Kidney glomerular epithelial cell (primary cell): ENCODE measurements around the gene PAH.

Source experiments
- DNase-seq: peaks from one replicate; lab custom pipeline; 2025; lab: John Stamatoyannopoulos, UW

PAH gene

GRCh38 chr12:102950107-102950949, 33.3 kb upstream of the PAH start:
- DNase-seq: no peak

DNA sequence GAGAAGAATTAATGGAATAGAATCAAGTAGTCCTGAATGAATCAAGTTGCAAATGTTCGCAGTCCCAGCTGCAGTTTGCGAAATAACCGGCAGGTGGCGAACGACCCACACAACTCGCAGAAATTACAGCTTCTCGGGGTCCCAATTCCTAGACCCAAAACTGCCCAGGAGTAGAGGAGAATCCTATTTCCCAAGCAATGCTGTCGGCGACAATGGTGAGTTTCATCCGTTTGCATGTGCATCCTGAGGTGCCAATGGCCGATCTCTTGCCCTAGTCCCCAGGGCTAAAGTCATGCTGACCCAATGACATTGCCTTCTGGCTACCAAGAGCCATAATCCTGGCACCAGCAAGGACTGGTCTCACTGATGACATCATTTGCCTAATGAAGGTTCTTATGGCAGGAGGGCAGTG, 31.9 kb upstream of the PAH start:
- DNase-seq: no peak

- no peak for DNase-seq
These were observed 29.0 kb upstream of the PAH start for GRCh38 chr12:102946042-102946441.

DNA sequence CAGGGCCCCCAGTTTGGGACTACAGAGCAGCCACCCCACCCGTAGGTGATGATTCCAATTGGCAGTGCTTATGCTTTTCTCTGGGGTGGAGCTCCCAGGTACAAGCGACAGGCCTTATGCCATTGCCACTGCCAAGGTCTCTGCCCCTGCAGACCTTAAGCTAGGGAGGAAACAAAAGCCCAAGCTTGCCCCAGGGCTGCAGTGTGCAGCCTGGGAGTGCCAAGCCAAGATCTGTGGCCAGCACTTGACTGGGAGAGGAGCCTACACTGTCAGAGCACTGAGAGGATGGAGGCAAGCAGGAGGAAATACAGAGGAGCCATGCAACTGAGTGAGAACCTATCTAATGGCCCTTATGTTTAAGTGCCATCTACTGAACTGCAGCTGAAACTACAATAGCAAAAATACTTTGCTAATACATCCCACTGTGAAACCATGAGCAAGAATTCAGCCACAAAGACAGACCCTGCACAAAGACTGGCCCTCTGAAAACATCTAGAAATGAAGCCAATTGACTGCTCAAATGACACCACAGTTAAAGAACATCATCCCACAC, 22.7 kb upstream of the PAH start:
- DNase-seq: no peak

GRCh38 chr12:102939059-102939458, 22.0 kb upstream of the PAH start:
- DNase-seq: no peak

GRCh38 chr12:102933168-102933567, 16.1 kb upstream of the PAH start:
- DNase-seq: no peak

- no peak for DNase-seq
These were observed 10.2 kb upstream of the PAH start for GRCh38 chr12:102927220-102927619.

- DNase-seq: no peak
These were observed 4.2 kb upstream of the PAH start for GRCh38 chr12:102921240-102921639.

DNA sequence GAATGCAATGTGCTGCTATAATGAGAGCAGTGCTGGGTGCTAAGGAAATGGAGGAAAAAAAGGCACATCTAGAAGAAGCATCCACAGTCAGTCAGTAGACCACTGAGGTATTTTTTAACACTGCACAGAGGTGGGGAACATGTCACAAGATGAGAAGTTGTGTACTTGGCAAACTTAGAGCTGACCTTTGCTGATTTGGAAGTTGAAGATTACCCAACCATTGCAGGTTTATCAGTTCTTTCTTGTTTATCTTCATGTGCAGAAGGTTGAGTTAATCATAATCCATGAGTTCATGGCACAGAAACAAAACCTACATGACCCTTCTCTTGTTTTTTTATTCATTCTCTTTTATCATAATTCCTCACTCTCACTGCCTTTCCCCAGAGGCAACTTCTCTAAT, 3.2 kb upstream of the PAH start:
- no peak for DNase-seq

DNA sequence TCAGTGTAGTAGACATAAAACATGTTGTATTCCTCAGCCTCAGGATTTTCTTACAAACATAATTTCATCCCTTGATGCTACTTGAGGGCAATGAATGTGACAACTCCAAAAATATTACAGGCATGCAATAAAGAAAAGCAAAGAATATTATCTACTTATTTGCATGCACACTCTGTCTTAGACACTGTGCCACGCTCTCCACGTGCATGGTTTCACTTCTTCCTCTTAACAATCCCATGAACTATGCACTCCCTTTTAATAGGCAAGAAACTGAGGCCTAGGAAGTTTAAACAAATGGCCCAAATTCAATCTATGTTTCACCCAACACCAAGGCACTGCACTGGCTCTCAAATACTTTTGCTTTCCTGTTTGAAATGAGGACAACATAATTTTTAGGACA, 1.8 kb upstream of the PAH start:
- no peak for DNase-seq

DNA sequence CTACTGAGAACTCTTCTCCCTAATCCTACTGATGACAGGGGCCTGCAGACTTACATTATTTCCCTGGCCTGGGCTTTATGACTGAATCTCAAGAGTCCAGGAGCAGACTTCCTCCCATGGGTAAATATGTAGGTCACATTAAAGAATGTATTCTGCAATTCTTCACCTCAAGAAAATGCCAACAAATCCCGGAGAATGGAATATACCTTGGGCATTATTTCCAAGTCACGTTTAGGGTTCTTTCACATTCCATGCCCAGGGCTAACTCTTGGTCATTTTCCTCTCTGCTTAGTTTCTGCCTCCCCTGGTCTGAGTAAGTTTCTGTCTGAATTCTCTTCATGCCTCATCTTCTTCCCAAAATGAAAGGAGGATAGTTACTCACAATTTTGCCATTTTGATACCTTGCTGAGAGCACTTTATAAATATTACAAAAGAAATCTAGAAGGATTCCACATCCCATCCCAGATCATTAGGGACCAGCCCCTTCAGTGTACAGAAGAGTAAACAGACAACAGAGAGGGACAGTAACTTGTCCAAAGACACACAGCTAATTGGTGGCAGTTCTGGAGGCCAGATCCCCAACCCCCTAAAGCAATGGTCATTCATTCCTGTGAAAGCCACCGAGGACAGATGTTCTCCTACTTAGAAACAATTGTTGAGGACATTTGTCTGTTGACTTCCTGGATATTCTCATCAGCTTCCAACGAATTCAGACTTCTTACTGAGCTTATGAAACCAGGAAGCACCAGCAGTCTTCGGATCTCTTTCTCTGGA, 605 bp downstream of the PAH start:
- no peak for DNase-seq

- no peak for DNase-seq
These were observed 3.4 kb downstream of the PAH start for GRCh38 chr12:102913453-102914226.

- no peak for DNase-seq
These were observed 4.8 kb downstream of the PAH start for GRCh38 chr12:102912258-102912657.

DNA sequence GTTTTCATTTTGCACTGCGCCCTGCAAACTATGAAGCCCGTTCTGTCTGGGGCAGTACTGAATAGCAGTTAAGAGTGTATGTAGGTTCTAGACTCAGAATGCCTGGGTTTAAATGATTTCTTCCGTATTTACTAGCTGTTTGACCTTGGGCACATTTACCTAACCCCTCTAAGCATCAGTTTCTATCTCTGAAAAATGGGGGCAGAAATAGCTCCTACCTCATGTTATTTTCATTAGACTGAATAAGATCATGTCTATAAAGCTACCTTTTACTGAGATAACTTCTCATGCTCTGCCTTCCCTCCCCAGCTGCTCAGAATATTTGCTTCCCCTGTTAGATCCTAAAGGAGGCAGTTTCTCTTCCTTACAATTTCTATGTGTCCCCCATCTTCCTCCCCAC, 5.7 kb downstream of the PAH start:
- DNase-seq: no peak

DNA sequence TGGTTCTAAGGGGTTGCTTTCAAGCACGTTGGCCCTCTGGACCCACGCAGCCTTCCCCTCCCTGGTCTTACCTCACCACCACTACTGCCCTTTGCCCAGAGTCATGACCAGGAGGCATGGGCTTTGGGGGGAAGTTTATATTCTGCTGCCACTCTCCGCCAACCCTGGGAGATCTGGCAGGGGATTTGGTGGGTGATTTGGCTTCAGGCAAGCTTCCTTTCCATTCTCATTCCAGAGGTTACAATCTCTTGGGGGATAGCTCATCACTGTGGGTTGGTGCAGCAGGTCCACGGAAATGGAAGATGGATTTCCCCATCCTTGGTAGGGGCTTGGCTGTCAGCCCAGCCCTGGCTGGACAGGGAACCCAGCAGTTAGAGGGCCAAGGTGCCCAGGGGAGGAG, 6.3 kb downstream of the PAH start:
- no peak for DNase-seq

DNA sequence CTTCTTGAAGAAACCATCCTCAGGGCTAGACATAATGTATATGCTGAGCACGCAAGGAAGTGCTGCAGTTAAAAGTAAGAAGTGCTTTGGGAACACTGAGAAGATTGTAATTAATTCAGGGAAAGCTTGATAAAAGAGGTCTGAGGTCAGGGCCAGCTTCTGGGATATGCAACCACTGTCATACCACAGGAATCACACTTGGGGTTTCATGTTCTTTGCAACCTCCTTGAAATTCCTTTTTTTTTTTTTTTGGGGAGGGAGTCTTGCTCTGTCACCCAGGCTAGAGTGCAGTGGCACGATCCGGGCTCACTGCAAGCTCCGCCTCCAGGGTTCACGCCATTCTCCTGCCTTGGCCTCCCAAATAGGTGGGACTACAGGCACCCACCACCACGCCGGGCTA, 6.9 kb downstream of the PAH start:
- DNase-seq: no peak

- no peak for DNase-seq
These were observed 9.1 kb downstream of the PAH start for GRCh38 chr12:102907918-102908317.

GRCh38 chr12:102905229-102905628, 11.8 kb downstream of the PAH start:
- DNase-seq: no peak

GRCh38 chr12:102903337-102904007, 13.6 kb downstream of the PAH start:
- no peak for DNase-seq

DNA sequence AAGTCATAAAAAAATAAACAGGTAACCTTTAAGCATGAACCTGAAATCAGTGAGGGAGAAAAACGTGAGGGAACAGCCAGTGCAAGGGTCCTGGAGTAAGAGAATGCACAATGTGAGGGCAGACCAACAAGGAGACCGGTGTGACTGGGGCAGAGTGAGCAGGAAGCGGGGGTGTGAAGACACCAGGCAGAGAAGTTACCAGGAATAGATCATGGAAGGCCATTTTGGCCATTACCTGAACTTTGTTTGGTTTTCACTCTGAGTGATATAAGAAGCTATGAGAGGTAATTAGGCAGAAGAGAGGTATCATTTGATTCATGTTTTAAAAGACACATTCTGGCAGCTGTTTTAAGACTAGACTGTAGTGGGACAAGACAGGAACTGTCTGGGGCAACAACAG, 15.0 kb downstream of the PAH start:
- no peak for DNase-seq

DNA sequence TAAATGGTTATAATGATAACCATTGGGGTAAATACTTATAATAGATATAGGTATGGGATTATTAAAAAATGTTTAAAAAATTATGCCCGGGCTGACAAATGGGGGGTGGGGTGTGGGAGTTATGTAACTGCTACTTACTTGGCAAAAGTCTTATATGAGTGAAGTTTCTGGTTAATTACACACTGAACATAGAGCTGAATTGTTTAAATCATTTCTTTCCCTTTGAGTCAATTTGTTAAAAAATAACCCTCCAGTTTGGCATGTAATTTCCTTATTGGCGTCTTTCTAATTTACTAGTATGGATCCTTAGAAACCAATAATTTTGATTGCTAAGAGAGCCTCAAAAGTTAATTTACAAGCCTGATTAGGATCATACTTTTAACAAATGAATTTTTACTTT, 16.7 kb downstream of the PAH start:
- DNase-seq: no peak

GRCh38 chr12:102896067-102896466, 21.0 kb downstream of the PAH start:
- DNase-seq: no peak
